HG02981 (cell line): ENCODE data around the gene PPFIA1.
"Not testable (repeated sequence)": the region's sequence is repeated elsewhere in the genome, so short reads cannot be mapped to it uniquely, and the experiment has no call there.

Experiments used
- ATAC-seq: cut with Tn5 transposase; IDR thresholded peaks from one replicate; pipeline ENCODE4 v1.9.1; 2021; ENCODE audit warnings: mild to moderate bottlenecking, moderate library complexity; ENCODE audit not compliant: unreplicated experiment

The PPFIA1 gene

DNA sequence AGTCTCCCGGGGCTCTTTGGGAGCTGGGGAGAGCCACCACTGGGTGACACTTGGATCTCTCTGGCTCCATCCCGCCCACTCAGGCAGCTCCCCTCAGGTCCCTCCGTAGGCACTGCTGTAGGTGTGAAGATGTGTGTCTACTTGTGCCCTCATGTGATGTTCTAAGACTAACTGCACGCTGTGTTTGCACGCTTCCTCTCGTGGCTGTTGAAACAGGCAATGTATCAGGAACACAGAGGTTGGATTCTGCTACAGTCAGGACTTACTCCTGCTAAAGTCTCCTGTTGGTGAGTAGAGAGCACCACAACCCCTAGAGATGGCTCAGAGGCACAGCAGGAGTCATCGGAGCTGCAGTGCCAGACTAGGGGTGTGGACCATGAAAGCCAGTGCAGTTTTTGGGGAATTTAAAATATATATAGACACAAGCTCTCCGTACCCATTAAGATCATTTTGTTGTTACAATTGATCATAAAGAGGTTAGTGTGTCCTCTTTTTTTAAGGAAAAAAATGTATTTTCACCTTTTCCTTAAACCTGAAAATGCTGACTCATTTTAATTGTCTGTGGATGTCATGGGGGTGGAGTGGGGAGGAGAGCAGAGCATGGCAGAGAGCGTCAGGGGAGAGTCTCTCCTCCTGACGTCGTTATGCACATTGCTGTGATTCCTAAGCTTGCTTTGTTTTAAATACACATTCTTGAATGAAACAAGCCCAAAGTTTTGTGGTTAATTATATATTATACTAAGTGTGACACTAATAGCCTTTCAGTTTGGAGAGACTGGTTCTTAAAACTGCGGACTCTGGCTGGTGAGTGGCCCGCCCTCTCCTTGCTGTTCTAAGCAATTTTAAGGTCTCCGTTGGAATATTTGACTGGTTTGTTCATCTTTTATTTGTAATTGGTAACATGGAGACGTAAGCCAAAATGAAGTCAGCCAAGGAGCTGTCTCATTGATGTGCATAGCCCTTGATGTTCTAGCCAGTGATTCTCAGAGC is 111.7 kb downstream of the PPFIA1 start:
- no peak for ATAC-seq

DNA sequence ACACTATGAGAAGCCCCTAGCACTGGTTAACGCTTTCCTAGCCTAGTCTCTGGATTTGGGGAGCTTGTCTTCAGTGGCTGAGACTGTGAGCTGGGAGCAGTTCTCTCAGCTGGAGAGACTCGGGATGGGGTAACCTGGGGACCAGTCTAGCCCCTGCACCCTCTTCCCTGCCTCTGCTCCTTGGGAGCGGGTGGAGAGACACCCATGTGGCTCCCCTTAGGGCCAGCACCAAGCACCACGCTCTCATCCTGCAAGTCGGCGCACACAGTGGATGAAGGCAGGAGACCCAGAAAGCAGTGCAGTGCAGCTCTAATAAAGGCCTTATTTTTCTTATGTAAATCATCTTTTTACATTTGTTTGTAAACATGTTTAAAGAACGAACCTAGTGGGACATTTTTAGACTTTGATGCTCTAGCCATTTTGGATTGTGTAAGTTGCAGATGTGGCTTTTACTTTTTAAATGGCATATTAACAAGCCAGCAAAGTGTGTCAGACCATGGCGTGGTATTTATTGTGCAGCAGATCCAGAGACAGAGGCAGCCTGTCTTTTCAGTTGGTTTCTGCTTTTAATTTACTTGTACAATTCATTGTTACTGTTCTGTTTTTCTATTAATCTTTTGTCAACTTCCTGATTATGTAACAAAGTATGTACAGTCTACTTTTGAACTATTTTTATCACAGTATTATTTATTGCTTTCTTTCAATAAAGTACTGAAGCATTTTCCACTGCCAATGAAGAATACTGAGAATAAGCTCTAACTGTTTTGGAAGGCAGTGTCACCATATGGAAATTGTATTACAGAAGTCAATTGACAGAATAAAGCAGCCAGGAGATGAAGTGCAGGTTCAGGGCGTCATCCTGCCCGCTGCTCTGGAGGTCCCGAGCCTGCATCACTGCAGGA is 113.4 kb downstream of the PPFIA1 start:
- ATAC-seq, result no peak

DNA sequence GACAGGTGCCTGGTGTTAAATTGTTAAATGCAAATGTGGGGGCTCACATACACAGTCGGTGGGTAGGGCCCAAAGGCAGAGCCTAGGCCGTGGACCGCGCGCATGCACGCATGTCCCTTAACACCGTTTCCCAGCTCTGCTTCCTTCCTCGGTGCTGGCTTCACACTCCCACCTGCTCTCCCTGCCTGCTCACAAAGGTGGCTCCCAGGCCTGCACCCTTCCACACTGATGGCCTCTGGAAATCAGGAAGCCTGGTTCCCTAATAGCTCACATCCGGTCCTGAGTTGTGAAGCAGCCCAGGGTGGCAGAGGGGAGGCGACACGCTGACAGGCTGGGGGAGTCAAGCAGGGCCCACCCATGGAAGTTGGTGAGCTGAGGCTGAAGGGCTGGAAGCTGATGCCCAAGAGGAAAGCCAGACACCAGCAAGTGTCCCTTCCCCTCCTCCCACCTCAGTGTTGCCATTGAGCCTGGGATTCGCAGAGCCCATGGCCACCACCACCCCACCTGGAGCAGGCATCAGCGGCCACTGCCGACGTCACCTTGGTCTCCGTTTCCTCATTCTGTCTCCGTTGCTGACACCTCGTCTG is 114.2 kb downstream of the PPFIA1 start:
- ATAC-seq, result no peak

DNA sequence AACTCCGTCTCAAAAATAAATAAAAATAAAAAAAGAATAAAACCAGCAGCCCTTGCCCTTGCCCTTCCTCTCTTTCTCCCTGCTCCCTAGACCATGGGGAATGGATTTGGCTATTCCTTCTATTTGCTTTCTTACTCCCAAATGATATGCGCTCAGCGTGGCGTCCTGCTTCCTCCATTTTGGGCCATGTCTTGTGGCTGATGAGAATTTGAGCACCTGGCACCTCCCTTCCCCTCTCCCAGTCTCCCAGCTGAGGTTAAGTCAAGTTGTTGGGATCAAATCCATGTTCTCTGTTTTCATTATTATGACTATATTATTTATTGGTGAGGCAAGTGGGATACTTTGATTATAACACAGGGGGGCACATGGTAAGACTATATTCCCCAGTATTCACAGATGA is 117.1 kb downstream of the PPFIA1 start:
- ATAC-seq, result no peak

DNA sequence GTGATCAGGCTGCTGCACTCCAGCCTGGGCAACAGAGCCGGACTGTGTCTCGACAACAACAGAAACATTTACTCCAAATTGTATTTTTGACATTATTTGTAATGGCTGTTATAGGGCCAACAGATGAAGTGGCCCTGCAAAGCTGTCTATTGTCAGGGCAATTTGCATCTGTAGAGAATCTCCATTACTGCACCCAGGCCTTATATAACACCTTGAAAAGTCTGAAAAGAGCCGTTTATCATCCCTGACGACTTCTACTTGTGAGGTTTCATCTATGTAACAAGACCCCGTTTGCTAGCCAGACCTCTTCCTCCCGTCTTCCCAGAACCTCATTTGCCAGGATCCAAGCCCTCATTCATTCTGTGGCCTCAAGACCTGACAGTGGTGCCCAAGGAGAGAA is 118.7 kb downstream of the PPFIA1 start:
- no peak for ATAC-seq

DNA sequence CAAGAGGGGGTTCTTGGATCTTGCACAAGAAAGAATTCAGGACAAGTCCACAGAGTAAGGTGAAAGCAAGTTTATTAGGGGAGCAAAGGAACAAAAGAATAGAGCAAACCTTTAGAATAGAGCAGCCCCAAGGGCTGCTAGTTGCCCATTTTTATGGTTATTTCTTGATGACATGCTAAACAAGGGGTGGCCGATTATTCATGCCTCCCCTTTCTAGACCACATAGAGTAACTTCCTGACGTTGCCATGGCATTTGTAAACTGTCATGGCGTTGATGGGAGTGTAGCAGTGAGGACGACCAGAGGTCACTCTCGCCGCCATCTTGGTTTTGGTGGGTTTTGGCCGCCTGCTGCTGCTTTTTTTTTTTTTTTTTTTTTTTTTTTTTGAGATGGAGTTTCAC is 120.4 kb downstream of the PPFIA1 start:
- ATAC-seq, result not testable (repeated sequence)

DNA sequence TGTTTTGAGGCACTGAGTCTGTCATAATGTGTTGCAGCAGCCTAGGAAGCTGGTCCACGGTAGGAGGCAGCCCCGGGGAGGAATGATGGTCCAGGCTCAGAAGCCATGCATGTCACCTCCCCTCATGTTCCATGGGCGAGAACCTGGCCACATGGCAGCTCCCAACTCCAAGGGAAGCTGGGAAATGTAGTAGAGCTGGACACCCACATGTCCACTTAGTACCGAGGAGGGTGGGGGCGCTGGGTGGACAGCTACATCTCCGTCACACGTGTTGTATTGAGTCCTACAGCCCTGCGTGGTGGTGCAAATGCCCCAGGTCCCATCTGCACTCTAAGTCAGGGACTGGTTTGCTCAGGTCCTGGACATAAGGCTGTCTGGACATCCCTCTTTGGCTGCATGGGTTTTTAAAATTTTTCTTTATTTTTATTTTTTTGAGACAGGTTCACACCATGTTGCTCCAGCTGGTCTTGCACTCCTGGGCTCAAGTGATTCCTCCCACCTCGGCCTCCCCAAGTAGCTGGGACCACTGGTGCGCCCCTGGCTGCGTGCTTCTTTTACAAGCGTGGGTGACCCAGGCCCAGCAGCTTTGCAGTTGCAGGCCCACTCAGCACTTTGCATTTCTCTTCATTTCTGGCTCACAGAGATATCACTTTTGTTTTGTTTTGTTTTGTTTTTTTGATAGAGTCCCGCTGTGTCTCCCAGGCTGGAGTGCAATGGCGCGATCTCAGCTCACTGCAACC is 123.9 kb downstream of the PPFIA1 start:
- no peak for ATAC-seq

DNA sequence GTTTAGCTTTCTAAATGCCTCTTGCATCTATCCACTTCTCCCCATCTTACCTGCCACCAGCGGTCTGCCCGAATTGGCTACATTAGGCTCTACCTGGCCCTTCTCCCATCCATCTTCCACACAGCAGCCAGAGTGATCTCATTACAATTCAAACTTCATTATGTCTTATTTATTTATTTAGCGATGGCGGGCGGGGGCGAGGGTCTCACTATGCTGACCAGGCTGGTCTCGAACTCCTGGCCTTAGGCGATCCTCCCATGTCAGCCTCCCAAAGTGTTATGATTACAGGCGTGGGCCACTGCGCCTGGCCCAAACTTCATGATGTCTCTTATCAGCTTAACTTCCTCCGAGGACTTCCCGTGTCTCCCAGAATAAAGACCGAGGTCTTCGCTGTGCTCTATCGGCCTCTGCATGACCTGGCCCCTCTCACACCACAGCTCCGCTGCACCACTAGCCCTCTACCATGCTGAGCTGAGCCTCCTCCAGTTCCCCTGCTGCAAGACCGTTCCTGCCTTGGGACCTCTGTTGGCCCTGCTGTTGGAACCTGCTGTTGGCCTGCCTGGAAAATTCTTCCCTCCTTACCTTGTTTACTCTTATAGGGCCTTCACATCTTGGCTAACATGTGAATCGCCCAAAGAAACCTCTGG is 127.0 kb downstream of the PPFIA1 start:
- no peak for ATAC-seq

DNA sequence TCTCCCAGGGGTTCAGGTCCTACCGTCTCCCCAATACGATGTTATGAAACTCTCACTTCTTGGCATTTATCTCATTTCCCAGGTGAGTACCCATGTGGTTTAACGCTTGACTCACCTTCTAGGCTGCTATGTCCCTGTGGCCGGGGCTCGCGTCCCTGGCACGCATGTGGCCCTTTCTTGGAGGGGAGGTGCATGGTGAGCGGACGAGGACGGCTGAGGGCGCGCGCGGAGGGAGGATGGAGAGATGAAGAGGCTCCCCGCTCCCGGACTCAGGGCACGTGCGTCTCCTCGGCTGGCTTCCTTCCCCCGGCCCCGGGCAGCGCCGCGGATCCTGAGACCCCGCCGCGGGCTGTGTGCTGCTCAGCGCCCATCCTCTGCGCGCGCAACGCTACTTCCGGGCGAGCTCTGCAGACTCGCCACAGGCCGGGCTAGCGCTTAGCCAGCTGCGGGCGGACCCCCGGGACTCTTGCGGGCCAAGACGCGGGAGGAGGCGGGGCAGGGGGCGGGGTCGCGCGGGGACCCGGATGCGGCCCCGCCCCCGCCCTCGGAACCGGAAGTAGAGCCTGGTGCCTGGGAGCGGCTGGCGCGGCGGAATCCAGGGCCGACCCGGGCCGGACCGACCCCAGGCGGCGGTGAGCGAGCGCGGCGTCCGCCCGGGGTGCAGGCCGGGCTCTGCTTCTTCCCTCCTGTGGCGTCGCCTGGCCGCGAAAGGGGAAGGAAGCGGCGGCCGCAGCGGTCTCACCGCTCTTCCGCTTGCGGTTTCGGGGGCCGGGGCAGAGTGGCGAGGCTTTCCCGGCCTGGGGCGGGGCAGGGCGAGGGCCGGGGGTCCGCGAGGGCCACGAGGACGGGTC is 127.7 kb downstream of the PPFIA1 start, which contains the start of gene CTTN:
Gene CTTN (plus strand): TSS at position 547 of the 851 bp plus-strand sequence. CDS start 8,769 bp downstream, outside the sequence.
- no peak for ATAC-seq

DNA sequence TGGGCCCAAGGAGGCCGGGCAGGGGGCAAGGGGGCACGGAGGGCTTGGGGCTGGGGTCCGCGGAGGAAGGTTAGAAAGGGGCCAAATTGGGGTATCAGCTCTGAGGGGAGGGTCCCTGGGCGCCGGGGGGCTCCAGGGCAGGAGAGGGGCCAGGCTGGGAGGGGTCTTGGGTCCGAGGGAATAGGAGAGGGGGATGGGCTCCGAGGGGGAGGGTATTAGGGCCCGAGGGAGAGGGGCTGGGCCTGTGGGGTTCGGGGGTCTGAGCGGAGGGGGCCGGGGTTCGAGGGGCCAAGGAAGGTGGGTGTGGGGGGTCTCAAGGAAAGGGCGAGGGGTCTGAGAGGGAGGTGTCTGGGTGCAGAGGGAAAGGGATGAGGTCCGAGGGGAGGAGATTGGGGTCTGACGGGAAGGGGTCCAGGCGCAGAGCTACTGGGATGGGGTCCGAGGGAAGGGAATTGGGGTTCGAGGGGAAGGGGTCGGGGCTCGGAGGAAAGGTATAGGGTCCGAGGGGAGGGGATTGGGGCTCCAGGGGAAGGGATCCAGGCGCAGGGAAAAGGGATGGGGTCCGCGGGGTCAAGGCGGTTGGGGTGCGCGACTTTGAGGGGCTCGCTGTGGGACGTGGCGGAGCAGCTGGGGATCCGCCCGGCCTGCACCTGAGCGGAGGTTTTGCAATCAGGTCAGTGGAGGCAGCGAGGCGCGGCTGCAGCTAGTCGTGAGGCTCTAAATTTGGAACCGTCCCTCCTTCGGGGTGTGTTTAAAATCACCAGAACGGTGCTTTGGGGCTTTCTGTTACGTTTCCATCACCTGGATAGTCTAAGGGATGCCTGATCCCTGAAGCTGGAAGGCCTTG is 128.6 kb downstream of the PPFIA1 start:
- ATAC-seq, result no peak

DNA sequence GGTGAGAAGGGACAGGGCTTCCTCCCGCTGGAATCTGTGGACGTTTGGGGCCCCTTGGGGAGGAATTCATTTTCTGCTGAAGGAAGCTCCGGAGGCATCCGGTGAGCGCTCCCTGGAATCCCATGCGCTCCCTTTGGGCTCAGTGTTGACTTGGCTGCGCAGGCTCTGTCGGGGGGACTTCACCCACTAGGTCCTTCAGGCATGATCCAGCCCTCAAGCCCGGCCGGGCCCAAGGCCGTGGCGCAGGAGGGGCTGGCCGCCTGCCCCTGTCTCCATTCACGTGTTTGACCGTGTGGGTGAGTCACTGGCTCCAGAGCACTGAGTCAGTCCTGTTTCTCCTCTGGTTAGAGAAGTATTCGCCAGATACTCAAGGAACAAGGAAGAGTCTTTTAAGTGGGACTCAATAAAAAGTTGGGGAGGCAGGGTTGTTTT is 129.2 kb downstream of the PPFIA1 start:
- no peak for ATAC-seq

DNA sequence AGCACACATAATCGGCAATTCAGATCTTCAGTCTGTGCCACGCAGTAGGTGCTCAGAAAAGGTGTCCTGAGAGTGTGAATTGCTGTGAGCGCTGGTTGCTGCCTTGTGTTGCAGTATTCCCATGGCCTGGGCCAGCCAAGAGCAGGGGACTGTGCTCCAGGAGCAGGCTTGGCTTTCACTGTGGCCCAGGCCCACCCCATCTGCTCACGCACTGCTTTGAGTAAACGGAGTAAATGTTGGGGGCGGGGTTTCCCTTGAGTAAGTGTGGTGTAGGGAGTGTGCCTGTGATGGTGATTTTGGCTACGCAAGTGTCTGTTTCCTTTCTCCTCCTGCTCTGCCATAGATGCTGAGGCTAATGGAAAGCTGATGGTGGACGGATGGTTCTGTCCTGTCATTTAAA is 130.2 kb downstream of the PPFIA1 start:
- no peak for ATAC-seq

DNA sequence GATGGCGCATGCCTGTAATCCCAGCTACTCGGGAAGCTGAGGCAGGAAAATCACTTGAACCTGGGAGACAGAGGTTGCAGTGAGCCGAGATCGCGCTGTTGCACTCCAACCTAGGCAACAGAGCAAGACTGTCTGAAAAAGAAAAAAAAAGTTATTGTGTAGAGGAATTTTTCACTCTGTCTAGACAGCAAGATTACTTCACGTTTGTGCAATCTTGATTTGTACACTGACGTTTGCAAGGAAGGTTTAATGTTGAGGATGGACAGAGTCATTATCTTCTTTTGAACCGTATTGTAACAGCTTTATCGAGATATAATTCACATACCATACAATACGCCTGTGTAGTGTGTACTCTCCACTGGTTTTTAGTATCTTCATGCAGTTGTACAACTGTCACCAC is 131.5 kb downstream of the PPFIA1 start:
- no peak for ATAC-seq

DNA sequence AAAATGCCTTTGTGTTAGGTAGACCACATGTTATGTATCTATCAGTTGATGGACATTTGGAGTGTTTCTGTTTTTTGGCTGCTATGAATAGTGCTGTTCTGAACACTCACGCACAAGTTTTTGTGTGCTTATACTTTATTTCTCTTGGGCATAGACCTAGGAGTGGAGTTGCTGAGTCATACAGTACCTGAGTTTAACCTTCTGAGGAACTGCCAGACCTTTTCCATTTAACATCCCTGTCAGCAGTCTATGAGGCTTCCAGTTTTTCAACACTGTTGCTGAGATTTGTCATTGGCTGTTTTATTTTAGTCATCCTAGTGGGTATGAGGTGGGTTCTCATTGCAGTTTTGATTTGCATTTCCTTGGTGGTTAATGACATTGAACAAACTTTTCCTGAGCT is 132.2 kb downstream of the PPFIA1 start:
- ATAC-seq, result no peak

DNA sequence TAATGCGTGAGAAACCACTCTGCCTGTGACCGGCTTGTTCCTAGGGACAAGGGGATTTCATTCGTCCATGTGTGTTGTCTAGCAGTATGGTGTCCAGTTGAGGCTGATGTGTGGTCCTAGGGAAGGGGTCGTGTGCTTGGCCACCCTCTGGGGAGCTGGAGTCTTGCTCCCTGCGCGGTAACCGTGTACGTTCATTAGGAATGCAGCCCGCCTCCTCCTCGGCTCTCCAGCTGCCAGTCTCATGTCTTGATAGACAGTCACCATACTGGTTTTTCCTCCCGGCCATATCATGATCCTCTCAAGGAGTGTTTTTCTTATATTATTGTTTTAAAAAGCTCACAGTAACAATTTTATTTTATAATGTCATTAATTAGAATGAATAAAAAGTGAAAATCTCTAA is 133.8 kb downstream of the PPFIA1 start:
- ATAC-seq, result no peak

DNA sequence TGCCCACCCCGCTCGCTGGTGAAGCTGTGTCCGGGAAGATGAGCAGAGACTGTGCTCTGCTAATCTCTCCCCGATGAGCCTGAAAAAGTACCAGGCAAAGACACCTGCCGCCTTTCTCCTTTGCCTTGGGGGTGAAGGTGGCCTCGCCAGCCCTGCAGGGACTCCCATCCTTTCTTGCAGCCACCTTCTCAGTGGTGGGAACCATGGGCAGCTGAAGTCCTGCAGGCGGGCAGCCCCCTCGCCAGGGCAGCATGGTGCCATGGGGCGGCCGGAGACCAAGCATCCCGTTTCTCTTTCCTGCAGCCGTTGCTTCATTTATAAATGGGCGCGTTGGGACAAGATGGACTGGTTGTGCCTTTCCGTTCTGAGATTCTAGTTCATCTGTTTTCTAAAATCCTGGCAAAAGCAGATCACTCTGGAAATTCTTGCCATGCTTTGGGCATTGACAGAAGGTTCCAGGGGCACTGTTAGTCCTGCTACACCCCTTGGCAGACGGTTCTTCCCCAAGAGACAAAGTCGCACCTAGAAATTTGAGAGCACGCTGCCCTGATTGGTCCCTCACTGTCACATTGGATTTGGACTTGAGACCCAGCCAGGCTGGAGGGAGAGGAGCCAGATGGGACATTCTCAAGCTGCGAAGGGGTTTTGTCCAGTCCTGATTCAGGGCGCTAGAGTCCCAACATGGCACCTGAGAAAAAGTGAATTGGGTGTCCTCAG is 135.3 kb downstream of the PPFIA1 start:
- no peak for ATAC-seq

DNA sequence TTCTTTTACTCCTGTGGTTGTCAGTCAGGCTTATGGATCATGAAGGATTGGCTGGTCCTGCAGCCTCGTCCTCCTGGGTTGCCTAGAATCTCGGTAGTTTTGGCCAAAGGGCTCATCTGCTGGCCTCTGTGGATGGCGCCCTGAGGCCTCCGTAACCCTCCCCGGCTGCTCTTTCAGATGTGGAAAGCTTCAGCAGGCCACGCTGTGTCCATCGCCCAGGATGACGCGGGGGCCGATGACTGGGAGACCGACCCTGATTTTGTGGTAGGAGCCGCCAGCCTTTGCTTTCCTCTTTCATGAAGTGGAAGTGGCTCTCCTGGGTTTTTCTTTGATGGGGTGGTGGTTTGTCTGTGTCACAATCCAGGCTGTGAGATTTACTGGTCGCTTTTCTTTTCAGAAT is 136.6 kb downstream of the PPFIA1 start:
- ATAC-seq, result no peak
